ENCODE data around the gene RAB35.

DNA sequence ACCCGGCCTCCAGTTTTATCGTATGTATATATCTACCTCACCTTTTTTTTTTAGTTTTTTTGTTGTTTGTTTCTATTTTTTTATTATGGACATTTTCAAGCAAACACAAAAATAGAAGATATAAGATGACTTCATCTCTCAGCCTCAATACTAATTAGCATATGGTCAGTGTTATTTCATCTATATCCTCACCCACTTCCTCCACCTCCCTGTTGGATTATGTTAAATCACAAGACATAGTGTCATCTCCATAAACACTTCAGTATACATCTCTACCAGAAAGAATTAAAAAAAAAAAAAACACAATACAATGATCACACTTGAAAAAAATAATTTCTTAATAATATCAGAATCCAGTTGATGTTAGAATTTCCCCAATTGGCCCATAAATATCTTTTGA, 34.9 kb downstream of the RAB35 start:
- TF ChIP-seq, protein P1, sequence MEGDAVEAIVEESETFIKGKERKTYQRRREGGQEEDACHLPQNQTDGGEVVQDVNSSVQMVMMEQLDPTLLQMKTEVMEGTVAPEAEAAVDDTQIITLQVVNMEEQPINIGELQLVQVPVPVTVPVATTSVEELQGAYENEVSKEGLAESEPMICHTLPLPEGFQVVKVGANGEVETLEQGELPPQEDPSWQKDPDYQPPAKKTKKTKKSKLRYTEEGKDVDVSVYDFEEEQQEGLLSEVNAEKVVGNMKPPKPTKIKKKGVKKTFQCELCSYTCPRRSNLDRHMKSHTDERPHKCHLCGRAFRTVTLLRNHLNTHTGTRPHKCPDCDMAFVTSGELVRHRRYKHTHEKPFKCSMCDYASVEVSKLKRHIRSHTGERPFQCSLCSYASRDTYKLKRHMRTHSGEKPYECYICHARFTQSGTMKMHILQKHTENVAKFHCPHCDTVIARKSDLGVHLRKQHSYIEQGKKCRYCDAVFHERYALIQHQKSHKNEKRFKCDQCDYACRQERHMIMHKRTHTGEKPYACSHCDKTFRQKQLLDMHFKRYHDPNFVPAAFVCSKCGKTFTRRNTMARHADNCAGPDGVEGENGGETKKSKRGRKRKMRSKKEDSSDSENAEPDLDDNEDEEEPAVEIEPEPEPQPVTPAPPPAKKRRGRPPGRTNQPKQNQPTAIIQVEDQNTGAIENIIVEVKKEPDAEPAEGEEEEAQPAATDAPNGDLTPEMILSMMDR (IDR thresholded peaks at IDR 0.05): no peak
- TF ChIP-seq POLR2A (IDR thresholded peaks at IDR 0.05): no peak

Measured in lower leg skin (tissue), 3 donors.